Measurements from ENCODE around the gene TMEM151B. TPM values are rescaled to one million over a fixed set of nuclear protein-coding genes. Genes with fewer than 3 reads are reported as not detected.

TMEM151B gene
- total RNA-seq, 1 experiment from 2014 or later = not detected

GRCh38 chr6:44278774-44279697, 8.8 kb downstream of the TMEM151B start:
- peak; percentile 43 for DNase-seq (ENCODE audit: low read depth)

- DNase-seq (ENCODE audit: low read depth) = no peak
Measured at GRCh38 chr6:44284121-44284520, 13.9 kb downstream of the TMEM151B start.

- no peak for DNase-seq (ENCODE audit: low read depth)
Measured at GRCh38 chr6:44284867-44285266, 14.6 kb downstream of the TMEM151B start.

DNA sequence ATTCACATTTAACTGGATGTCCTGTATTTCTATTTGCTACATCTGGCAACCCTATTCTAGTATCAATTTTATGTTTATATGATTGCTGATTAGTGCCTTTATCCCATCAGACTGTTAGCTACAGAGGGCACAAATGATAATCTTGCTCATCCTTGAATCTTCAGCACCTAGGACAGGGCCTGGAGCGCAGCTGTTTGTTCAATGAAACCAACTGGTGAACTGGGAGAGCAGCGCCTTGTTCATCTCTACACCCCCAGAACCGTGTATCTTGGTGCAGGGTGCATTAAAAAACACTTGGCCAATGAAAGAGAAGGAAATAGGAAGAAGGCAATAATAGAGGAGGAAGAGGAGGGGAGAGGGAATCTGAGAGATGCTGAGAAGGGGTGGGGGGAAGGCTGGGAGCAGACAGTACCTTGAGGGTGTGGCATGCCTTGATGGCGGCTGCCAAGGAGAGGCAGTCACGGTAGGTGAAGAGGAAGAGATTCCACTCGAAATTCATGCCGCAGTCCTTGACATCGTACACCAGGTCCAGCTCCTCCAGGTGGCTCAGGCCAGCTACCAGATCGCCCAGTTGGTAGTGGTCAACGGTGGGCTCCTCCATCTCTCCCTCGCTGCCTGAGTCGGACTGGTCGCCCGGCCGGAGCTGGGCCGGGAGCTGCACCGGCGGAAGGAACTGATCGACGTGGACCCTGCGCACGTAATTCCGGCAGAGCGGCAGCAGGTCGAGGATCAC, 15.5 kb downstream of the TMEM151B start:
- DNase-seq (ENCODE audit: low read depth) = no peak

- DNase-seq (ENCODE audit: low read depth) = no peak
Measured at GRCh38 chr6:44286285-44286565, 16.0 kb downstream of the TMEM151B start.

- DNase-seq (ENCODE audit: low read depth) = no peak
Measured at GRCh38 chr6:44286747-44287146, 16.5 kb downstream of the TMEM151B start.

GRCh38 chr6:44289726-44290260, 19.5 kb downstream of the TMEM151B start:
- no peak for DNase-seq (ENCODE audit: low read depth)

DNA sequence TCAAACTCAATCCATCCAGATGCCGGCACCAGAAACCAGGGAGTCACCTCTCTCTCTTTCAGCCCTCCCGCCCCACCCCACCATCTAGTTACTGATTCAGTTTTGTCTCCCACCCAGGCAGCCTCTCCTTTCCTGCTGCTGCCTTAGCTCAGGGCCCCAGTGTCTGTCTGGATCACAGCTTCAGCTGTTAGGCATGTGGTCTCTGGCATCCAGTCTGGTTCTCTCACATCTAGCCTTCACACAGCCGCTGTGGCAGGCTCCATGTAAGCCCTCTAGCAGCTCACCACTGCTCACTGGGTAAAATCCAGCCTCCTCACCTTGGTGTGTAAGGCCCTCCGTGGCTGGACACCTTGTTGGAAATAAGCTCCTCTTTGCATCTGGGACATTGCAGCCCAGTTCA, 21.6 kb downstream of the TMEM151B start:
- DNase-seq (ENCODE audit: low read depth) = no peak

- DNase-seq (ENCODE audit: low read depth) = no peak
Measured at GRCh38 chr6:44292661-44293365, 22.6 kb downstream of the TMEM151B start.

- DNase-seq (ENCODE audit: low read depth) = no peak
Measured at GRCh38 chr6:44294832-44295791, 24.9 kb downstream of the TMEM151B start.

DNA sequence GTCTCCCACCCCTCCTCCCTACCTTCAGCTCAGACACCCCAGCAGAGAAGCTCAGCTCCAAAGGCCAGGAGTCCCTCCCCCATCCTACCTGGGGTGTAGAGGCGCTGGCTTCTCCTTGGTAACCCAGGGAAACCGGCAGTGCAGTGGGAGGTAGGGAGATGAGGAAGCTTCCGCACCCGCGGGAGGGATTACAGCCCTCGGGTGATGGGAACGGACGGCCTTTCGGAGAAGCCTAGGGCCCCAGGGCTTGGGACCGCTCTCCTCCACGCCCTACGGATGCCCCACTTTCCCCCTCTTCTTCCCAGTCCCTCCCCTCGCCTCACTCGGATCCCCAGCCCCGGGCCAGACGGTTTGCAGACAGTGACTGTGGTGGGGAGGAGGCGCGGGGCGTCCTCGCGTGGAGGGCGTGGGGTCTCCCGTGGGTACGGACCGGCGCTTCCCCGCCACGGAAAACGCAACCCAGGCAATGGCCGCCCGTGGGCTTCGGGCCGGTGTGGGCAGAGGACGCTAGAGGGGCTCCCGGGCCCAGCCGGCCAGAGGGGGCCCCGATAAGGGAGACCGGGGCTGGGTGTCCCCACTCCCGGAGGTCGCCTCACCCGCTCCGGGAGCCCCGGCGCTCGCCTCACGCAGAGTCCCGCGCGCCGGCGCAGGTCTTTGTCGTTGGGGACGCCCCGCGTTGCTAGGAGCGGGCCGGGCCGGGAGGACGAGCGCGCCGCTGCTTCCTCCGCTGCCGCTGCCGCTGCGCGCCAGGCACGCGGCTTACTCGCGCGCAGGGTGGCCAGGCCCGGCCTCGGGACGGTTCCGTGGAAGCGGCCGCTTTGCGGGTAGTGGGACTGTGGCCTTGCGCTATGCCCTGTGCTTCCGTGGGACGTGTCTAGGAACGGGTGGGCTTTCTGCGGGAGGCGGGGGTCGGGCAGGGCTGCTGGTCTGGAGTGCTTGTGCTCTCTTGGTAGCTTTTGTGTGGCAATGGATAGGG, 27.1 kb downstream of the TMEM151B start:
- DNase-seq (ENCODE audit: low read depth) = no peak

- no peak for DNase-seq (ENCODE audit: low read depth)
Measured at GRCh38 chr6:44298055-44298803, 28.0 kb downstream of the TMEM151B start.

- DNase-seq (ENCODE audit: low read depth) = no peak
Measured at GRCh38 chr6:44298864-44299263, 28.6 kb downstream of the TMEM151B start.

- no peak for DNase-seq (ENCODE audit: low read depth)
Measured at GRCh38 chr6:44300292-44300823, 30.1 kb downstream of the TMEM151B start.

GRCh38 chr6:44301106-44301505, 30.9 kb downstream of the TMEM151B start:
- no peak for DNase-seq (ENCODE audit: low read depth)

- DNase-seq (ENCODE audit: low read depth) = peak; percentile 34
Measured at GRCh38 chr6:44301782-44302564, 31.7 kb downstream of the TMEM151B start.

DNA sequence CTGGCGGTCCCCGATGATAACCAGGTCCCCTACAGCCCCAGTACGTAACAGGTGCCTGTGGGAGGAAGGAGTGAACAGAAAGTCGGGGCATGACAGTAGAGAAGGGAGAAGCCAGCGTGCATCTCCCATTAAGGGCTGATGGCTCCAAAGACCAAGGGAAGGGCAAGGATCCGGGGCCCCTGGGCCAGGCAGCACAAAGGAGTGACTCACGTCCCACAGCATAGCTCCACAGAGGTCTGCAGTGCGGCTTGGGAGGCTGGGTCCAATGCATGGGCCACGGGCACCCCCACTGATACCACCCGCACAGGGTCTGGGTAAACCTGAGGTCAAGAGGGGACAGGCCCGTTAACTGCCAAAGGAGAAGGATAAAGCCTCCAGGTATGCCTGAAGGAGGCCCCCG, 32.6 kb downstream of the TMEM151B start:
- DNase-seq (ENCODE audit: low read depth) = no peak

GRCh38 chr6:44303842-44304241, 33.6 kb downstream of the TMEM151B start:
- no peak for DNase-seq (ENCODE audit: low read depth)
